HG02571 (cell line): ENCODE data around the gene NPAS4.
A peak's percentile ranks its signal among the peaks of the same experiment; 100 is the strongest.
"Not testable (repeated sequence)": the region's sequence is repeated elsewhere in the genome, so short reads cannot be mapped to it uniquely, and the experiment has no call there.

ENCODE experiments used
- ATAC-seq: cut with Tn5 transposase; IDR thresholded peaks from one replicate; pipeline ENCODE4 v1.9.1; 2021; ENCODE audit warnings: mild to moderate bottlenecking, moderate library complexity; ENCODE audit not compliant: unreplicated experiment

The NPAS4 gene

GRCh38 chr11:66420671-66421476 is at the start of gene NPAS4:
Gene NPAS4, plus strand, starts transcription at chr11:66421035. Its CDS starts 145 bp downstream, at chr11:66421180.
- no peak for ATAC-seq

GRCh38 chr11:66371627-66372415 is 49.0 kb upstream of the NPAS4 start, which contains the start of gene SLC29A2:
Gene SLC29A2, minus strand, starts transcription at chr11:66371760. Its CDS starts 169 bp downstream, at chr11:66371591.
- ATAC-seq, result peak; percentile 57

- ATAC-seq, result no peak
Observed at GRCh38 chr11:66373265-66373664, 47.6 kb upstream of the NPAS4 start.

DNA sequence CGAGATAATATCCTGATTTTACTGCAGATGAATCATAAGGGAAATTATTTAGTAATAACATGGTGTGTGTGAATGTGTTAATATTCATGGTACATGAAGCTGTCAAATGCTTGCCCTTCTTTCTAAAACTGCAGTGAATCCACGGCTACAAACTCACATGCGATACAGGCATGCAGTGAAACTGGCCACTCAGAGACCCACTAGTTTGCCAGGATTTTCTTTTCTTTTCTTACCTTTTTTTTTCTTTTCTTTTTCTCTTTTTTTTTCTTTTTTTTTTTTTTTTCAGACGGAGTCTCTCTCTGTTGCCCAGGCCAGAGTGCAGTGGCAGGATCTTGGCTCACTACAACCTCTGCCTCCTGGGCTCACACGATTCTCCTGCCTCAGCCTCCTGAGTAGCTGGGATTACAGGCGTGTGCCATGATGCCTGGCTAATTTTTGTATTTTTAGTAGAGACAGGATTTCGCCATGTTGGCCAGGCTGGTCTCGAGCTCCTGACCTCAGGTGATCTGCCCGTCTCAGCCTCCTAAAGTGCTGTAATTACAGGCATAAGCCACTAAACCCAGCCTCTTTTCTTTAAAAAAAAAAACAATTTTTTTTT is 47.0 kb upstream of the NPAS4 start:
- ATAC-seq, result not testable (repeated sequence)

DNA sequence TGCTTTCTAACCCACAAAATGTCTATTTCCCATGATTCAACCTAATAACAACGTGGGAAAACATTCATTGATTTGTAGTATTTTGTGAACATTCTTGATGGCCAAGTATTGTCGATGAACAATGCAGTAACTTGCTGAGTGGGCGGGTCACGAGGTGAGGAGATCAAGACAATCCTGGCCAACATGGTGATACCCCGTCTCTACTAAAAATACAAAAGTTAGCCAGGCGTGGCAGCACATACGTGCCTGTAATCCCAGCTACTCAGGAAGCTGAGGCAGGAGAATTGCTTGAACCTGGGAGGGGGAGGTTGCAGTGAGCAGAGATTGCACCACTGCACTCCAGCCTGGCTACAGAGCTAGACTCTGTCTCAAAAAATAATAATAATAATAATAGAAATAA is 40.6 kb upstream of the NPAS4 start:
- ATAC-seq, result not testable (repeated sequence)

- not testable (repeated sequence) for ATAC-seq
Observed at GRCh38 chr11:66384316-66384715, 36.5 kb upstream of the NPAS4 start.

GRCh38 chr11:66386171-66387069 is 34.4 kb upstream of the NPAS4 start:
- no peak for ATAC-seq

- no peak for ATAC-seq
Observed at GRCh38 chr11:66388780-66389386, 32.0 kb upstream of the NPAS4 start.

DNA sequence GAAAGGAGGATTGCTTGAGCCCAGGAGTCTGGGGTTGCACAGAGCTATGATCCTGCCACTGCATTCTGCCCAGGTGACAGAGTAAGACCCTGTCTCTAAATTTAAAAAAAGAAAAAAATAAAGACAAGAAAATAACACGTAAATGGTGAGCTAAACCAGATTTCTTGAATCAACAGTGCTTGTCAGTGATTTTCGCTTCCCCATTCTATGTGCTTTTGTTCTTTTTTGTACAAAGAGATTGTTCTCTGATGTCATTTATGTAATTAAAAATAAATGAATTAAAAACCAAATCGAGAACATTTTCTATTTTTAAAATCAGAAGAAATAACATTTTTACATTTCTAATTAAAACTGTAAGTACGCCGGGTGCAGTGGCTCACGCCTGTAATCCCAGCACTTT is 29.5 kb upstream of the NPAS4 start:
- ATAC-seq, result no peak

GRCh38 chr11:66393954-66394353 is 26.9 kb upstream of the NPAS4 start:
- no peak for ATAC-seq

GRCh38 chr11:66407651-66408050 is 13.2 kb upstream of the NPAS4 start:
- ATAC-seq, result no peak

- ATAC-seq, result no peak
Observed at GRCh38 chr11:66408488-66409214, 12.2 kb upstream of the NPAS4 start.

DNA sequence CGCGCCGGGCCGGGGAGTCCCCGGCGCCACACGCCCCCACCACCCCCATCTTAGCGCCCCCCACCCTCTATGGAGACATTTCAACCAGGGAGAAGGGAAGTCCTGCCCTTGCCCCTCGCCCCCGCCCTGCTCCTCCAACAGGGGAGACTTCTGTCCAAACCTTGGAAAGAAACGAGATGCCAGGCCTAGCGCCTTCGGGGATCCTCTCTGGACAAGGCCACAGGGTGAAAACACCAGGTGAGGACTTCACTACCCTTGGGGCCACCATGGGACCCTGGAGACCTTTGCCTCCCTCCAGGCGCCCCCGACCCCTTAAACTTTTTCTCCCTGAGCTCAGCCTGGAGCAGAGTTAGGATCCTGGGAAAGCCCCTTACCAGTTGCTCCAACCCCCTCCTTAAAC is 11.6 kb upstream of the NPAS4 start:
- no peak for ATAC-seq

DNA sequence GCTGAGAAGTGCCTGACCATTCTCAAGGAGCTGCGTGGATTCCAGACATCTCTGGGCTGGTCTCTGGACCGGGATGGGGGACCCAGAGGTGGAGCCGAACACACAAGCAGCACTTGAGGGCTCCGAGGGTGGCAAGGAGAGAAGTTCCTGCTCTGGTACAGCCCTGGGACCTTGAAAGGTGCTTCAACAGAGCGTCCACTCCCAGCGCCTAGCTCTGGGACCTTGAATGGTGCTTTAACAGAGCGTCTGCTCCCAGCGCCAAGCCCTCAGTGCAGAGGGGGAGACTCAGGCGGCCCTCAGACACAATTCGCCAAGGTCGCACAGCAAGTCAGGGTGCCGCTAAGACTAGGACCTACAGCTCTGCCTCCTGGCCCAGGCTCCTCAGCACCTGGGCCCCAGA is 10.6 kb upstream of the NPAS4 start:
- no peak for ATAC-seq

- ATAC-seq, result no peak
Observed at GRCh38 chr11:66411323-66411722, 9.5 kb upstream of the NPAS4 start.

GRCh38 chr11:66412110-66412509 is 8.7 kb upstream of the NPAS4 start:
- ATAC-seq, result no peak

DNA sequence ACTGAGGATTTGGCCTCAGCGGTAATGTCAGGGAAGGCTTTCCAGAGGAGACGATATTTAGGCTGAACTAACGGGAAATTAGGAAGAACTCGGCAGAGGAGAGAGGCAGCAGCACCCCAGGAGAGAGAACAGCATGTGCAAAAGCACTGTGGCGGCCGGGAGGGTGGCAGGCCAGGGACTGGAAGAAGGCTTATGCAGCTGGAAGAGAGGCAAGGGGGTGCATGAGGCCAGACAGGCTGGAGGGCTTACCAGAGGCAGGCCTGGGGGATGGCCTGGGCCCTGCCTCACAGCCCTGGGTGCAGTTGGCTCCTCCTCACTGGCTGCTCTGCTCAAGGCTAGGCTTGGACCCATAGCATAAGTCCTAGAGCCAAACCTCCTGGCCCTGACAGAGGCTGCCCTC is 7.7 kb upstream of the NPAS4 start:
- ATAC-seq, result no peak

- ATAC-seq, result no peak
Observed at GRCh38 chr11:66414120-66414934, 6.5 kb upstream of the NPAS4 start.

DNA sequence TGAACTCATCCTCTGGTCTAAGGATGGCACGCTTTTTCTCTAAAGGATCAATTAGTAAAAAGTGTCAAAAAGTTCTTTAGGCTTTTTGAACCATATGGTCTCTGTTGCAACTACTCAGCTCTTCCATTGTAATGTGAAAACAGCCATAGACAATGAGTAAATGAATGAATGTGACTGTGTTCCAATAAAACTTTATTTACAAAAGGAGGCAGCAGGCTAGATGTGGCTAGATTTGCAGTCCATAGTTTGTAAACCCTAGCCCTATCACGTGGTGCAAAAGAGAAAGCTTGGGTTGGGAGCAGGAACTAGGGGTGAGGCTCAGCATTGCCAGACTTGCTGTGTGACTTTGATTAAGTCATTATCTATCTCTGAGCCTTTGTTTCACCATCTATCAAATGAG is 5.4 kb upstream of the NPAS4 start:
- no peak for ATAC-seq
